HCT116 (cell line): Measurements from ENCODE around the gene DOP1B.

Experiments
- CTCF ChIP-seq, 3 experiments: fragments of 200-600 bp in 1 of 3; sonication (generic) in 1 of 3; IDR thresholded peaks in 2 of 3; conservative IDR thresholded peaks in 1 of 3; 2 replicates each; pipeline ENCODE4 v1.5.1; 2012 to 2017; ENCODE audit warnings: low read depth in 2 of 3, low read length in 2 of 3, antibody characterized with exemption in 1 of 3, borderline replicate concordance in 1 of 3, control low read depth in 1 of 3, mild to moderate bottlenecking in 1 of 3, mixed read lengths in 1 of 3, mixed run types in 1 of 3, moderate library complexity in 1 of 3; ENCODE audit not compliant: insufficient read depth in 1 of 3
- ELF1 ChIP-seq: IDR thresholded peaks from 2 replicates; pipeline ENCODE4 v1.6.1; 2012; ENCODE audit warnings: low read depth, borderline replicate concordance
- EZH2 ChIP-seq: fragments of 200-600 bp; sonication (generic); IDR thresholded peaks from 2 replicates; pipeline ENCODE4 v1.6.1; 2017; ENCODE audit warnings: antibody characterized with exemption, mixed run types
- POLR2A ChIP-seq: IDR thresholded peaks from 2 replicates; pipeline ENCODE4 v1.7.0; 2011; ENCODE audit warnings: borderline replicate concordance; ENCODE audit not compliant: insufficient read depth, insufficient read length; ENCODE audit errors: extremely low read depth
- SP1 ChIP-seq: IDR thresholded peaks from 2 replicates; pipeline ENCODE4 v1.6.1; 2012; ENCODE audit warnings: low read depth
- YY1 ChIP-seq: IDR thresholded peaks from 2 replicates; pipeline ENCODE4 v1.6.1; 2011; ENCODE audit warnings: low read length, low read depth, moderate library complexity, mild to moderate bottlenecking; ENCODE audit not compliant: insufficient replicate concordance; ENCODE audit errors: extremely low read depth
- ZNF274 ChIP-seq: fragments of 200-500 bp; sonication (Bioruptor generic); IDR thresholded peaks from 2 replicates; pipeline ENCODE4 v1.6.1; 2014; ENCODE audit warnings: mild to moderate bottlenecking, low read depth, low read length, inconsistent platforms

GRCh38 chr21:36141513-36141925, 15.1 kb upstream of the DOP1B start:
- TF ChIP-seq CTCF (IDR thresholded peaks at IDR 0.05 in 2 of 3, conservative IDR thresholded peaks at IDR 0.05 in 1 of 3; ENCODE audit: borderline replicate concordance in 1 of 3, insufficient read depth in 1 of 3, low read depth in 2 of 3, low read length in 2 of 3) (peak; percentile 75 to 94 (median 89)), SP1 (peak; percentile 66), ZNF274 (no peak), POLR2A (no peak), YY1 (peak; percentile 11), ELF1 (no peak), EZH2 (no peak)
